ENCODE measurements around the gene PSMD2.

DNA sequence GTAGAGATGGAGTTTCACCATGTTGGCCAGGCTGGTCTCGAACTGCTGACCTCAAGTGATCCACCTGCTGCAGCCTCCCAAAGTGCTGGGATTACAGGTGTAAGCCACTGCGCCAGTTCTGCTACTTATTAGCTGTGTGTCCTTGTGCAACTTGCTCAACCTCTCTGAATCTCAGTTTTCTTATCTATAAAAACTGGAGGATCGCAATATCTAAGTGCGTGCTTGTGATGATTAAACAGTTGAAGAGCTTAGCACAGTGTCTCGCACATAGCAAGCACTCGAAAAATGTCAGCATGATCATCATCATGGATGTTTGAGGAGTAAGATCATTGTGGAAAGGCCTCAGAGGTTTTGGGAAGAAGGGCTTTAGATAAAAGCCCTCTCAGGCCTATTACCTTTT is 51.6 kb downstream of the PSMD2 start:
- TF ChIP-seq CTCF (conservative IDR thresholded peaks at IDR 0.05): no peak
- TF ChIP-seq ZFX (IDR thresholded peaks at IDR 0.05): no peak

Data from C4-2B (cell line).